ENCODE results near the gene NAPSA.

The NAPSA gene

GRCh38 chr19:50327461-50328223 lies 37.8 kb downstream of the NAPSA start:
- TF ChIP-seq, protein P1, sequence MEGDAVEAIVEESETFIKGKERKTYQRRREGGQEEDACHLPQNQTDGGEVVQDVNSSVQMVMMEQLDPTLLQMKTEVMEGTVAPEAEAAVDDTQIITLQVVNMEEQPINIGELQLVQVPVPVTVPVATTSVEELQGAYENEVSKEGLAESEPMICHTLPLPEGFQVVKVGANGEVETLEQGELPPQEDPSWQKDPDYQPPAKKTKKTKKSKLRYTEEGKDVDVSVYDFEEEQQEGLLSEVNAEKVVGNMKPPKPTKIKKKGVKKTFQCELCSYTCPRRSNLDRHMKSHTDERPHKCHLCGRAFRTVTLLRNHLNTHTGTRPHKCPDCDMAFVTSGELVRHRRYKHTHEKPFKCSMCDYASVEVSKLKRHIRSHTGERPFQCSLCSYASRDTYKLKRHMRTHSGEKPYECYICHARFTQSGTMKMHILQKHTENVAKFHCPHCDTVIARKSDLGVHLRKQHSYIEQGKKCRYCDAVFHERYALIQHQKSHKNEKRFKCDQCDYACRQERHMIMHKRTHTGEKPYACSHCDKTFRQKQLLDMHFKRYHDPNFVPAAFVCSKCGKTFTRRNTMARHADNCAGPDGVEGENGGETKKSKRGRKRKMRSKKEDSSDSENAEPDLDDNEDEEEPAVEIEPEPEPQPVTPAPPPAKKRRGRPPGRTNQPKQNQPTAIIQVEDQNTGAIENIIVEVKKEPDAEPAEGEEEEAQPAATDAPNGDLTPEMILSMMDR (IDR thresholded peaks at IDR 0.05; ENCODE audit: low read depth, low read length, poor library complexity, severe bottlenecking), result no peak
- TF ChIP-seq EZH2phosphoT487 (IDR thresholded peaks at IDR 0.05; ENCODE audit: borderline replicate concordance, low read length), result no peak
- peaks cover 8% of the 10 kb centered on the region for H3K36me3 ChIP-seq (ENCODE audit: control insufficient read depth, low read length)
- no peaks in the 10 kb centered on the region for H3K9me3 ChIP-seq (ENCODE audit: control insufficient read depth, insufficient read depth, low read length)
- no peaks in the 10 kb centered on the region for H3K9me2 ChIP-seq (replicated peaks; ENCODE audit: control insufficient read depth, low read length)
- H4K20me1 ChIP-seq (ENCODE audit: control insufficient read depth, insufficient read depth, low read depth, low read length), result peaks cover 24% of the 10 kb centered on the region
- H3K4me3 ChIP-seq (ENCODE audit: low read length), result peak overlapping the region; percentile 68
- peaks cover 16% of the 10 kb centered on the region for H3F3A ChIP-seq (ENCODE audit: control insufficient read depth, insufficient read depth)
- peaks cover 62% of the 10 kb centered on the region for H3K4me1 ChIP-seq (ENCODE audit: control insufficient read depth, low read length)
- peak overlapping the region; percentile 63 for H3K4me2 ChIP-seq (ENCODE audit: low read length)
- peaks cover 25% of the 10 kb centered on the region for H3K27me3 ChIP-seq (ENCODE audit: control insufficient read depth, low read length)
- H3K27ac ChIP-seq (ENCODE audit: low read depth, low read length), result no peak overlapping the region
- peaks cover 13% of the 10 kb centered on the region for H3K79me2 ChIP-seq (ENCODE audit: control insufficient read depth, low read length)

DNA sequence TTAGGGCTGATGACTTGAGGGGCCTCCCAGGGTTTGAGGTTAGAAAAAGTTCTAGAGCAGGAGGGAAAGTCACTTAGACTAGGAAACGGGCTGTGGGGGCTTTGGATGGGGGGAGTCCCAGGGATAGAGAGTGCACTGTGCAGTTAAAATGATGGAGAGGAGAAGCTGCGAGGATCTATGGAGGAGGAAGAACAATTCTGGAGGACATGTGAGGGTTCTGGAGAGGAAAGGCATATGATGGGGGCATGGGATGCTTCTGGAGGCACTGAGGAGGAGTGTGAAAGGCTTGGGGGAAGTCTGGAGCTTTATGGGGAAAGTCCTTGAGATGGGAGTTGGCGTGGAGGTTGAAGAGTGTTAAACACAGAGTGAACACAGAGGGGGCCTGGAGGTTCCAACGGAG lies 38.4 kb downstream of the NAPSA start:
- H3K9me2 ChIP-seq (replicated peaks; ENCODE audit: control insufficient read depth, low read length), result no peaks in the 10 kb centered on the region
- H3F3A ChIP-seq (ENCODE audit: control insufficient read depth, insufficient read depth), result peaks cover 15% of the 10 kb centered on the region
- H3K27ac ChIP-seq (ENCODE audit: low read depth, low read length), result no peak overlapping the region
- H3K4me1 ChIP-seq (ENCODE audit: control insufficient read depth, low read length), result peaks cover 56% of the 10 kb centered on the region
- TF ChIP-seq EZH2phosphoT487 (IDR thresholded peaks at IDR 0.05; ENCODE audit: borderline replicate concordance, low read length), result no peak
- TF ChIP-seq, protein P1 (IDR thresholded peaks at IDR 0.05; ENCODE audit: low read depth, low read length, poor library complexity, severe bottlenecking), result no peak
- peak overlapping the region; percentile 63 for H3K4me2 ChIP-seq (ENCODE audit: low read length)
- H3K27me3 ChIP-seq (ENCODE audit: control insufficient read depth, low read length), result peaks cover 25% of the 10 kb centered on the region
- H3K4me3 ChIP-seq (ENCODE audit: low read length), result peak overlapping the region; percentile 68
- H3K36me3 ChIP-seq (ENCODE audit: control insufficient read depth, low read length), result peaks cover 2% of the 10 kb centered on the region; the same call in 1 of the 2 replicates
- H3K9me3 ChIP-seq (ENCODE audit: control insufficient read depth, insufficient read depth, low read length), result no peaks in the 10 kb centered on the region
- peaks cover 7% of the 10 kb centered on the region for H3K79me2 ChIP-seq (ENCODE audit: control insufficient read depth, low read length)
- peaks cover 19% of the 10 kb centered on the region for H4K20me1 ChIP-seq (ENCODE audit: control insufficient read depth, insufficient read depth, low read depth, low read length)

DNA sequence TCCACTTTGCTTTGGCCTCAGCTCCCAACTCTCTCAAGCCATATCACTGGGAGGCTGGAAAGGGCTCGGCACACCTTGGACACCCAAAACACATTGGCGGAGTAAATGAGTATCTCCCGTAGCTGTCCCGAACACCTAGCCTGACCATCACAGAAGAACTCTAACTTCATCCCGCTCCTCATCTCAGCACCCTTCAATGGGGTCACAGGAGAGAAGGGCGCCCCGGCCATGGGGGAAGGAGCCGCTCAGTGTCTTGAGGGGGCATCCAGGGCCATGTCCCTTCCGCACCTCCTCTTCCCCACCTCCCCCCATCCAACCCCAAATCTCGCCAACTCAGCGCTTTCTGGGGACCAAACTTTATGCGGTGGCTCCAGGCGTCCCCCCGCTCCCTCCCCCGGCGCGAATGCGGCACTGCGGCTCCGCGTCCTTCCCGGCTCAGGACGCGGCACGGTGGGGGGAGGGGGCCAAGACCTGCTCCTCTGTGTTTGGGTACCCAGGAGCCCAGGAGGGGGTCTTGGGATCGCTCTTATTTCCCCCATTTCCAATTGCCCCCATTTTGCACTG lies 39.3 kb downstream of the NAPSA start:
- Histone ChIP-seq H3K27me3 (ENCODE audit: control insufficient read depth, low read length) (peaks cover 25% of the 10 kb centered on the region), H3K4me3 (ENCODE audit: low read length) (peak overlapping the region; percentile 68), H3K27ac (ENCODE audit: low read depth, low read length) (no peak overlapping the region)

More for the DNA sequence above, 39.3 kb downstream of the NAPSA start:
- Histone ChIP-seq H3K79me2 (ENCODE audit: control insufficient read depth, low read length) (0 out of 2 replicates have a peak, but pooled peaks cover 3% of the 10 kb centered on the region), H3K4me1 (ENCODE audit: control insufficient read depth, low read length) (peaks cover 48% of the 10 kb centered on the region), H4K20me1 (ENCODE audit: control insufficient read depth, insufficient read depth, low read depth, low read length) (peaks cover 16% of the 10 kb centered on the region), H3K9me3 (ENCODE audit: control insufficient read depth, insufficient read depth, low read length) (no peaks in the 10 kb centered on the region), H3F3A (ENCODE audit: control insufficient read depth, insufficient read depth) (peaks cover 8% of the 10 kb centered on the region; the same call in 1 of the 2 replicates), H3K36me3 (ENCODE audit: control insufficient read depth, low read length) (no peaks in the 10 kb centered on the region), H3K9me2 (replicated peaks; ENCODE audit: control insufficient read depth, low read length) (no peaks in the 10 kb centered on the region), H3K4me2 (ENCODE audit: low read length) (peak overlapping the region; percentile 63)
- TF ChIP-seq, protein P1 (IDR thresholded peaks at IDR 0.05; ENCODE audit: low read depth, low read length, poor library complexity, severe bottlenecking), result no peak
- TF ChIP-seq EZH2phosphoT487 (IDR thresholded peaks at IDR 0.05; ENCODE audit: borderline replicate concordance, low read length), result no peak

All from DOHH2 (cell line).